Measurements from ENCODE around the gene CAMK2D. TPM values are rescaled to one million over a fixed set of nuclear protein-coding genes. Genes with fewer than 3 reads are reported as not detected.
A peak's percentile ranks its signal among the peaks of the same experiment; 100 is the strongest.

CAMK2D gene
- total and polyA plus RNA-seq, 2 experiments from 2014 or later = 36.8 to 99.1 TPM

DNA sequence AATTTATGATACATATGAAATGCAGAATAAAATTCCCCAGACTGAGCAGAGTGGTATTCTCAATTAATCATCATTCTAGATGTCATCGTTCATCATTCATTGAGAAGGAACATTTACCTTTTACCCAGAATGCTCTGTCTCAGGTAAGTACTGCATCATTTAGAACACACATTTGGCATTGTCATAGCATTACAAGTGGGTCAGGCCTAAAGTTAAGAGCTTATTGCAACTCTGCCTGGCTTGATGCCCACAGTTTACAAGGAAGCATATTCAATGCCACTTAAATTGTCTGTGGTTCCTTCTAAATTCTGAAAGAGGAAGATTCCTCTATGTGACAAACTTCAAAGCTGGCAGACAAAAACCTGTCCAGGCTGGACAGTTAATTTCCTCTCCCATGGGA lies 87.3 kb downstream of the CAMK2D start:
- Histone ChIP-seq H3K9me2 (replicated peaks; ENCODE audit: insufficient read depth) (no peaks in the 10 kb centered on the region), H3K27ac (no peak overlapping the region), H3K79me2 (peaks cover 72% of the 10 kb centered on the region), H2AFZ (no peak overlapping the region), H3K9me3 (ENCODE audit: low read depth) (no peaks in the 10 kb centered on the region), H3K36me3 (replicated peaks; ENCODE audit: insufficient read depth, low read depth) (no peaks in the 10 kb centered on the region), H3K4me2 (no peak overlapping the region), H3K27me3 (no peaks in the 10 kb centered on the region), H3K4me3 (no peak overlapping the region), H4K20me1 (ENCODE audit: insufficient read depth, poor library complexity, severe bottlenecking) (peaks cover 3% of the 10 kb centered on the region), H3K4me1 (ENCODE audit: insufficient read depth) (peaks cover 11% of the 10 kb centered on the region)
- DNase-seq (ENCODE audit: low spot score) = no peak
- TF ChIP-seq EZH2phosphoT487 (IDR thresholded peaks at IDR 0.05; ENCODE audit: low read depth, severe bottlenecking, unreplicated experiment) = no peak
- TF ChIP-seq, protein P1, sequence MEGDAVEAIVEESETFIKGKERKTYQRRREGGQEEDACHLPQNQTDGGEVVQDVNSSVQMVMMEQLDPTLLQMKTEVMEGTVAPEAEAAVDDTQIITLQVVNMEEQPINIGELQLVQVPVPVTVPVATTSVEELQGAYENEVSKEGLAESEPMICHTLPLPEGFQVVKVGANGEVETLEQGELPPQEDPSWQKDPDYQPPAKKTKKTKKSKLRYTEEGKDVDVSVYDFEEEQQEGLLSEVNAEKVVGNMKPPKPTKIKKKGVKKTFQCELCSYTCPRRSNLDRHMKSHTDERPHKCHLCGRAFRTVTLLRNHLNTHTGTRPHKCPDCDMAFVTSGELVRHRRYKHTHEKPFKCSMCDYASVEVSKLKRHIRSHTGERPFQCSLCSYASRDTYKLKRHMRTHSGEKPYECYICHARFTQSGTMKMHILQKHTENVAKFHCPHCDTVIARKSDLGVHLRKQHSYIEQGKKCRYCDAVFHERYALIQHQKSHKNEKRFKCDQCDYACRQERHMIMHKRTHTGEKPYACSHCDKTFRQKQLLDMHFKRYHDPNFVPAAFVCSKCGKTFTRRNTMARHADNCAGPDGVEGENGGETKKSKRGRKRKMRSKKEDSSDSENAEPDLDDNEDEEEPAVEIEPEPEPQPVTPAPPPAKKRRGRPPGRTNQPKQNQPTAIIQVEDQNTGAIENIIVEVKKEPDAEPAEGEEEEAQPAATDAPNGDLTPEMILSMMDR (IDR thresholded peaks at IDR 0.05; ENCODE audit: poor library complexity) = no peak
- TF ChIP-seq EZH2 (IDR thresholded peaks at IDR 0.05; ENCODE audit: borderline replicate concordance) = no peak
- 100% methylated on average over 1 of the region's 1 CpG for WGBS (ENCODE audit: low lambda C conversion rate, missing lambda C conversion rate)

DNA sequence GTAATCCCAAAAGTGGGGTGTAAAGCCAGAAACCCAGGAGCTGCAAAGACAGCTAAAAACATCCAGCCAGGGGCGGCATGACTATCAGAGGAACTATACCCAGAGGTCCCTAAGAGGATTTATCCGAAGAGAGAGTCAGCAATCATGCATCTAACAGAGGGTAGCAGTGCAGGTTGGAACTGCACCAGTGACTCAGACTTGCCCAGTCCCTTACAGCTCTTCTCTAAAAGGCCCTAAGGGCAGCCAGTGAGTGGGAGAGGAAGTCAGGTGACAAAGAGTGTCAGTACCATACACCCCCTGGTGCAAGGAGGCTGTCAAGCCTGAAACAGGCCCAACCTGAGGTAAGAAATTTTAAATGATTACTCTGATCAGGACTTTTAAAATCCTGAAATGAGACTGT lies 88.1 kb downstream of the CAMK2D start:
- H3K4me2 ChIP-seq = no peak overlapping the region
- no peaks in the 10 kb centered on the region for H3K27me3 ChIP-seq
- H3K9me3 ChIP-seq (ENCODE audit: low read depth) = no peaks in the 10 kb centered on the region
- H3K36me3 ChIP-seq (replicated peaks; ENCODE audit: insufficient read depth, low read depth) = no peaks in the 10 kb centered on the region
- peaks cover 3% of the 10 kb centered on the region for H4K20me1 ChIP-seq (ENCODE audit: insufficient read depth, poor library complexity, severe bottlenecking)
- H3K27ac ChIP-seq = no peak overlapping the region
- DNase-seq (ENCODE audit: low spot score) = peak; percentile 20
- H3K9me2 ChIP-seq (replicated peaks; ENCODE audit: insufficient read depth) = no peaks in the 10 kb centered on the region
- TF ChIP-seq EZH2phosphoT487 (IDR thresholded peaks at IDR 0.05; ENCODE audit: low read depth, severe bottlenecking, unreplicated experiment) (no peak), EZH2 (IDR thresholded peaks at IDR 0.05; ENCODE audit: borderline replicate concordance) (no peak)
- TF ChIP-seq, protein P1 (IDR thresholded peaks at IDR 0.05; ENCODE audit: poor library complexity) = no peak
- H3K4me3 ChIP-seq = no peak overlapping the region
- 85% methylated on average over 2 of the region's 2 CpGs for WGBS (ENCODE audit: low lambda C conversion rate, missing lambda C conversion rate)
- peaks cover 11% of the 10 kb centered on the region for H3K4me1 ChIP-seq (ENCODE audit: insufficient read depth)
- no peak overlapping the region for H2AFZ ChIP-seq
- peaks cover 72% of the 10 kb centered on the region for H3K79me2 ChIP-seq

DNA sequence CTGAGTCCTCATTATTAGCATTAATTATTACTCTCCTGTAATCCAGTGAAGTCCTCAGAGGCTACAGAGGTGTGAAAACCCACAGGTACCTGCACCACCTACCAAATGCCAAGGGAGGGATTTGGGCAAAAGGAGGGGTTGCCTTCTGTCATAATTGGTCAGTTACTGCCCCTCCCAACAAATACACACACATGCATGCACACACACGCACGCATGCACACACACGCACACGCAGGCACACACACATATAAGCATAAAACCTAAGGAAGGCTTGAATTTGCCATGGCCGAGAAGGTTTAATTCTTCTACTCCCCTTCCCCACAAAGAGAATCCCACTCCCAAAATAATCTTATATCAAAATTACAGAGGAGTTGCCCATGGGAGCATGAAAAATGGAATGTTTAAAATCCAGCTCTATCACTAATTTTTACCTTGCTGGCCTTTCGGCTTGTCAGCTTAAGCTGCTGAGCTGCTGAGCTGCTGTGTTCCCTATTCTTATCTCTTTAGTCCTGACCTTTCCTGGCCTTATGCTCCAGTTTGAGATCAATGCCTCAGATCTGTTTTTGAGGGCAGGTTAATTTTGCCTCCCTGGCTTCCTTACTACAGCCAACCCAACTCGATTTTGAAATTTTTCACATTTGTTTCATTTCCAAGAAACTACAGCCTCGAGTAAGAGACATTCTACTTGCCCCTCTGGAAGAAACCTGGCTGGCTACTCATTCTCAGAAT lies 95.0 kb downstream of the CAMK2D start:
- Histone ChIP-seq H2AFZ (no peak overlapping the region), H3K9me3 (ENCODE audit: low read depth) (no peaks in the 10 kb centered on the region), H3K4me3 (no peak overlapping the region), H3K4me2 (peak overlapping the region; percentile 38), H3K4me1 (ENCODE audit: insufficient read depth) (no peaks in the 10 kb centered on the region), H3K27me3 (no peaks in the 10 kb centered on the region), H3K36me3 (replicated peaks; ENCODE audit: insufficient read depth, low read depth) (no peaks in the 10 kb centered on the region), H4K20me1 (ENCODE audit: insufficient read depth, poor library complexity, severe bottlenecking) (no peaks in the 10 kb centered on the region), H3K27ac (peak overlapping the region; percentile 35), H3K9me2 (replicated peaks; ENCODE audit: insufficient read depth) (no peaks in the 10 kb centered on the region), H3K79me2 (peaks cover 94% of the 10 kb centered on the region)
- TF ChIP-seq EZH2phosphoT487 (IDR thresholded peaks at IDR 0.05; ENCODE audit: low read depth, severe bottlenecking, unreplicated experiment) = no peak
- TF ChIP-seq EZH2 (IDR thresholded peaks at IDR 0.05; ENCODE audit: borderline replicate concordance) = no peak
- TF ChIP-seq, protein P1 (IDR thresholded peaks at IDR 0.05; ENCODE audit: poor library complexity) = no peak
- no peak for DNase-seq (ENCODE audit: low spot score)
- 71% methylated on average over 8 of the region's 8 CpGs for WGBS (ENCODE audit: low lambda C conversion rate, missing lambda C conversion rate)

All from hepatocyte (in vitro differentiated cells).